GM12873 (cell line): ENCODE data around the gene SPRYD3.

ENCODE experiments used
- TF ChIP-seq, protein P1 (sequence below): IDR thresholded peaks from 2 replicates; pipeline ENCODE4 v1.5.1; 2012; ENCODE audit warnings: low read depth, mild to moderate bottlenecking, moderate library complexity, low read length, control low read depth; ENCODE audit not compliant: insufficient read depth; ENCODE audit errors: missing control alignments

Gene SPRYD3

DNA sequence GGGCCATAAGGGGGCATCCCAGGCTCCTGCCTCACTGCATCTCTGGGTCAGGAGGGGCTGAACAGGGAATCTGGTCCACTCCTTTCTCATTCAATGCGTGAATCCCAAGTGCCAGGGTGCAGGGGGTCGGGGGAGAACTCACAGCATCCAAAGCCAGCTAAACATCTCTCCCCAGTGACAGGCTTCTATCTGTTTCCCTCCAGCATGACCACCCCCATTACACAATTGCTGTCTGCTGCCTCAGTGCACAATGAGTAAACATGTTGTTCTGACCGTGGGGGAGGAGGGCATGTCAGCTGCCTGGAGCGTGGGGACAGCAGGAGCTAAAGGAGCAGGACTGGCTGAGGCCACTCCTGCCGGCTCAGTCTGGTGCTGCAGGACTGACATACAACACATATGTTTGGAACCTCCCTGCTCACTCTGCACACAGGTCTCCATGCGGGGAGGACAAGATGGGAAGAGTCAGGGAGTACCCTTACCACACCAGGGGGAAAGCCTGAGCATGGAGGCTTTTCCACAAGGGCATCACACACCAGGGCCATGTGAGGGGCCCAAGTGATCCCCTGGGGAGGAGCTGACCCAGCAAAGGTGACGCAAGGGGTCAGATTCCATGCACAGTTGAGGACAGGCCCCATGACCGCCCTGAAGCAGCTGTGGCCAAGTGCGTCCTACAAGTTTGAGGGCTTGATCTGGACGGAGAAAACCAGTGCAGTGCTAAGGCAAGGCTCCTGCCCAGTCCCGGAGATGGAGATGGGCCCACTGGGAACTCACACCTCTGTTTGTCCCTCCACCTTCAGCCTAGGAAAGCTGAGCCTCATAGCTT lies 27.9 kb downstream of the SPRYD3 start:
- TF ChIP-seq, protein P1, sequence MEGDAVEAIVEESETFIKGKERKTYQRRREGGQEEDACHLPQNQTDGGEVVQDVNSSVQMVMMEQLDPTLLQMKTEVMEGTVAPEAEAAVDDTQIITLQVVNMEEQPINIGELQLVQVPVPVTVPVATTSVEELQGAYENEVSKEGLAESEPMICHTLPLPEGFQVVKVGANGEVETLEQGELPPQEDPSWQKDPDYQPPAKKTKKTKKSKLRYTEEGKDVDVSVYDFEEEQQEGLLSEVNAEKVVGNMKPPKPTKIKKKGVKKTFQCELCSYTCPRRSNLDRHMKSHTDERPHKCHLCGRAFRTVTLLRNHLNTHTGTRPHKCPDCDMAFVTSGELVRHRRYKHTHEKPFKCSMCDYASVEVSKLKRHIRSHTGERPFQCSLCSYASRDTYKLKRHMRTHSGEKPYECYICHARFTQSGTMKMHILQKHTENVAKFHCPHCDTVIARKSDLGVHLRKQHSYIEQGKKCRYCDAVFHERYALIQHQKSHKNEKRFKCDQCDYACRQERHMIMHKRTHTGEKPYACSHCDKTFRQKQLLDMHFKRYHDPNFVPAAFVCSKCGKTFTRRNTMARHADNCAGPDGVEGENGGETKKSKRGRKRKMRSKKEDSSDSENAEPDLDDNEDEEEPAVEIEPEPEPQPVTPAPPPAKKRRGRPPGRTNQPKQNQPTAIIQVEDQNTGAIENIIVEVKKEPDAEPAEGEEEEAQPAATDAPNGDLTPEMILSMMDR = no peak

DNA sequence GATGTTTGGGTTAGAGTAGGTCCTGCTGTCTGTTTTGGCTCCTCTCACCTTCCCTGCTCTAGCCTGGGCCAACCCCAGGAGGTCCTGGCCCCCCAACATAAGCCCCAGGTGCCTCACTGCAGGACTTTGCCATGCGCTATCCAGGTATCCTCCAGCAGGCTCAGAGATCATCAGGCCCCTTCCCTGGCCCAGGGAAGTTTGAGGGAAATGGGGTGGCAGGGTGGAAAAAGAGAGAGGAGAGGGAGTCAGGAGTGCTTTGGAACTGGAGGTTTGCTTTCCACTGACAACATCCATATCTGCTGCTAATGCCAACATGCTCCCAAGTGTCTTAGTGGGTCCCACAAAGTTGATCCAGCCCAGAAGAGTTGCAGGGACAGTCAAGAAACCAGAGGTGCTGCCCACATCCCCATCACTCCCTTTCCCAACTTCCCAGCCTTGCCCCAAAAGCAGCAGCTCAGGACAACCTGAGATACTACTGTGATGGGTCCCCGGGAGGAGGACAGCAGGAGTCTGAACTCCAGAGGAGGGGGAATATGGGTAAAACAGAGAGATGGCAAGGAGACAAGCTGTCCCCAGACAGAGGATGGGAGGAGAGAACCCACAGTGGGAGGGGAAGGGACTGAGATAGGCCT lies 28.6 kb downstream of the SPRYD3 start:
- TF ChIP-seq, protein P1 = no peak

DNA sequence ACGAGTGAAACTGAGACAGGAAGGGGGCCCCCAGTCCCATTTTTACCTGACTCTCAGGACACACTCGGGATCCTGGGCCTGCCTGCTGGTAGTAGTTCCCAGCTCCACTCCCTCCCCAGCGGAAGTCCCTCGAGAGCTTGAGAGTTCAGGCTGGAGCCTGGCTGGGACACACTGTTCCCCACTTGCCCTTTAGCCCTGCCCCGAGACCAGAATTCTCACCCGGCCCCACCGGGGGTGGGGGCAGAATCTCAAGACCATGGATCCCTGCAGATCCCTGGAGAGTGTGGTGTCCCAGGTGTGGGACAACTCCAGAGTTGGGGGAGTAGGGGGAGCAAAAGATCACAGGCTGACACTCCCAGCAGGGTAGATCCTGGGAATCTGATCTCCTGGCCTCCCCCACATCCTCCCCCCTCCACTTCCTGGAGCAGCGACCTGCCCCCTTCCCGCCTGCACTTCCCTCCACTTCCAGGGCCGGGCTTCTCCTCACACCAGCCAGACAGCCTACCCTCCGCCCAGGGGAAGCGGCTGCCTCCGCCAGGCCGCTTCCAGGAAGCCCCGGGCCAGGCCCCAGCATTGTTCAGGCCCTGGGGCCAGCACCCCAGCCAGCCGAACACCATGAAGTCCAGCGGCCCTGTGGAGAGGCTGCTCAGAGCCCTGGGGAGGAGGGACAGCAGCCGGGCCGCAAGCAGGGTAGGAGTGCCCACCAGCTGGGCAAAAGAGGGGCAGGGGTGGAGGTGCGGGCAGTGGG lies 29.4 kb downstream of the SPRYD3 start, which contains the start of gene TNS2:
TNS2 (plus strand) TSS at position 495 of the 748 bp plus-strand sequence; CDS start at position 616, 121 bp downstream.
- TF ChIP-seq, protein P1 = no peak

DNA sequence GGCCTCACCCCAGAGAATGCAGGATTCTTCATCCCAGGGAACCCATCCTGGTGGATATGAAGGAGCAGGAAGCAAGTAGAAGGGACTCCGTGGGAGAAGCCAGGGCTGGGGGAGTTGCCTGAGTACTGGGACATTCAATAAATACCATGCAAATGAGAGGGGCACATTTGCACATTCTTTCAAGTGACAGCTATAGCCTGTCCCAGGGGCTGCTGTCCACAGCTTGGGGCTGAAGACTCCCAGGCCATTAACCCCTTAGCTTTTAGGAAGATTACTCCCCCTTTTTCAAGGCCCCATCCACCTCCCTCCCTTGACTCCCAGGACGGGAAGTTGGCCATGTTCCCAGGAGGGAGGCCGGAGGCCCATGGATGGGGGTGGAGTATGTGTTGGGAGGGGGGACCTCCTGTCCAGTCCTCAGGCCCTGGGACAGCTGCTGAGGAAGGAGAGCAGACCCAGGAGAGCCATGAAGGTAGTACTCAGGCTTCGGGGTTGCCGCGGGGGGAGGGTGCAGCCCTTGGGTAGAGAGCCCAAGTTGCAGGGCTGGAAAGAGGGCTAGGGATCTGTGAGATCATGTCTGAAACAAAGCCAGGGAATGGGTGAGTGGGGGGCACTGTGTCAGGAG lies 30.3 kb downstream of the SPRYD3 start:
- TF ChIP-seq, protein P1 = no peak

DNA sequence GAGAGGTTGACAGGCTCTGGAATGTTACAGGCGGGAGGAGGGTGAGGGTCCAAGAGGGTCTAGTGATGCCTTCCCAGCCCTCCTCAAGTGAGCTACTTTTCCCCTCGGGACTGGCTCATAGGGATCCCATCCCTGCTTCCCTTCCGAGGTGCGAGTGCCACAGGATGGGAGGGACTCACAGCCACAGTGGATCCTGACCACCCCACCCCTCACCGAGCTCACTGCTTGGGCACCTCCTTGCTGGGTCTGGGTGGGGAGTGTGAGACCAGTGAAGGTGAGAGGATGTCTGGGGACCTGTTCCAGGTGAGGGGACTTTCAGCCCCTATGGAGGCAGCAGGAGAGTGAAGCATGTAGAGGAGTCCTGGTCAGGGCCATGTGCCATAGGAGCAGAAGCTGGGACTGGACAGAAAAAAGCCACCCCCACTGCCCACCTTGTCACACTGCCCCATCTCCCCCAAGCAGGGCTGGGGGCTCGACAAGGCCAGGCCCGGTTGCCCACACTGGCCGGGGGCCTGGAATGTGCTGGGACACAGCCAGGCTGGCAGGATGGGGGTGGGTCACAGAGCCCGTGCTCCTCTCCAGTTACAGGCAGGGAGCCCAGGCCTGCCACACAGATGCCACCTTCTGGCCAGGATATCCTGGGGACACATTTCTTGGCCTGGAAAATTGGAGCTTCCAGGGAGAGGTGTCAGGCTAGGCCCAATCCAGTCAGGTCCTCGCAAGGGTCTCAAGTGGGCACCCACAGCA lies 31.0 kb downstream of the SPRYD3 start:
- TF ChIP-seq, protein P1 = no peak

DNA sequence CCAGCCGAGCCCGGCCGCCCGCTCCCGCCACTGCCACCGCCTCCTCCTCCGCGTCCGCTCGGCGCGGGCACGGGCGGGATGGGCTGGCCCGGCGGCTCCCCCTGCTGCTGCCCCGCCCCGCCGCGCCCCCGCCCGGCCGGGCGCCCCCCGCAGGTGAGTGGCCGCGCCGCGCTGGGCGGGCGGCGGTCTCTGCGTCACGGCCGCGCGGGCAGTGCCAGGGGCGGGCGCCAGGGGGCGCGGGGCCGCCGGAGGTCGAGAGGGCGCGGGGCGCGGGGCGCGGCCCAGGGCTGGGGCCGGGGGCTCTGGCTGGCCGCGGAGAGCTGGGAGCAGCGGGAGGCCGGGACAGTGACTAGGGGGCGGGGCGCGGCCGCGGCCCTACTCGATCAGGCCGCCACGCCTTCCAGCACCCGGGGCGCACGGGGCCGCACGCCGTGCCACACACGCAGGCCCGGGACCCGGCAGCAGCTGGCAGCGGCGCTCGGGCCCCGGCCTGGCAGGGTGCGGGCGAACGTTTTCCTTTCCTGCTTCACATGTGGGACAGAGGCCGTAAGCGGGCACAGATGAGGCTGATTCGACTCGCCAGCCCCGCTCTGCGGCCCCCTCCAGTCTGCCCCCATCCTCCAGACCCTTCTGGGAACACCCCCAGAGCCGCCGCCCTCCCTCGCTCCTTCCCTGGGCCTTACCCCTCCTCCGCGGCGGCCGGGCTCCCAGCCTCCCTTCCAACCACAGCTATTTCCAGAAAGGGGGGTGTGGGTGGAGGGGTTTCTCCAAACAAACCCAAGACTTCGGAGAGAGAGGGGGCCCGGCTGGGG lies 31.8 kb downstream of the SPRYD3 start:
- TF ChIP-seq, protein P1 = peak; percentile 39
